Measurements from ENCODE around the gene GSTA2. TPM values are rescaled to one million over a fixed set of nuclear protein-coding genes. Genes with fewer than 3 reads are reported as not detected.
"Not testable (repeated sequence)": the region's sequence is repeated elsewhere in the genome, so short reads cannot be mapped to it uniquely, and the experiment has no call there.

Gene GSTA2
- total RNA-seq, 1 experiment from 2014 or later, result not detected

DNA sequence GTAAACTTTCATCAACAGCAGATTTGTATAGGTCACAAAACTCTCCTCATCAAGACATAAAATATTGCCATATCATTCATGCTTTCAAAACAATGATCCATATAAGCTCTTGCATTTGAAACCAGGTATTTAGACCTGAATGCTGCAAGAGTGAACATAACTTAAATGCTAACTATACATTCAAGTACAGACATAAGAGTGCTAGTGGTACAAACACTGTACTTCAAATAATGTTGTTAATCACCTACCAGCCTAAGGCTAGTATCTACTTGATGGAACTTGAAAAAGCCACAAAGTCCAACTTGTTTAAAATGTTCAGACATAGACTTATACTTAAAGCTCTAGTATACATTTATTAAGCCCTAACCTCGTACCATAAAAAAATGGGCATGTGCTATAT is 16.0 kb upstream of the GSTA2 start:
- Histone ChIP-seq H3K4me3 (ENCODE audit: low read depth in 2 of 2, low read length in 2 of 2) (no peak overlapping the region), H3K36me3 (ENCODE audit: control insufficient read depth, insufficient read depth, low read length) (no peaks in the 10 kb centered on the region), H3K4me1 (ENCODE audit: control insufficient read depth, insufficient read depth, low read length) (no peaks in the 10 kb centered on the region), H3K9me3 (ENCODE audit: control insufficient read depth, insufficient read depth, low read depth, low read length) (no peaks in the 10 kb centered on the region), H3K27ac (ENCODE audit: low read length) (no peak overlapping the region), H3K27me3 (ENCODE audit: control insufficient read depth, insufficient read depth, low read length) (no peaks in the 10 kb centered on the region; the same call in 1 of the 2 replicates)
- ChIA-PET CTCF (no interaction called here), POLR2A (no interaction called here)
- no TSS peak for BruUV-seq (replicated peaks)
- DNase-seq (ENCODE audit: low read depth, low spot score), result no peak
- intact Hi-C loops (cut with micrococcal nuclease; ENCODE audit: unreplicated experiment) (no loop called here), in situ Hi-C loops (cut with HindIII; ENCODE audit: low pct_unique_long_range_greater_than_20kb, low sequenced_read_pairs) (no loop called here)
- TF ChIP-seq POLR2AphosphoS5 (IDR thresholded peaks at IDR 0.05; ENCODE audit: low read depth, low read length) (no peak), SIN3A (IDR thresholded peaks at IDR 0.05; ENCODE audit: borderline replicate concordance, insufficient read depth, low read depth, low read length) (no peak), TCF7L2 (IDR thresholded peaks at IDR 0.05; ENCODE audit: low read depth, low read length) (no peak), REST (IDR thresholded peaks at IDR 0.05; ENCODE audit: insufficient read depth in 1 of 2, low read depth in 2 of 2, low read length in 1 of 2) (no peak)
- TF ChIP-seq, protein P1, sequence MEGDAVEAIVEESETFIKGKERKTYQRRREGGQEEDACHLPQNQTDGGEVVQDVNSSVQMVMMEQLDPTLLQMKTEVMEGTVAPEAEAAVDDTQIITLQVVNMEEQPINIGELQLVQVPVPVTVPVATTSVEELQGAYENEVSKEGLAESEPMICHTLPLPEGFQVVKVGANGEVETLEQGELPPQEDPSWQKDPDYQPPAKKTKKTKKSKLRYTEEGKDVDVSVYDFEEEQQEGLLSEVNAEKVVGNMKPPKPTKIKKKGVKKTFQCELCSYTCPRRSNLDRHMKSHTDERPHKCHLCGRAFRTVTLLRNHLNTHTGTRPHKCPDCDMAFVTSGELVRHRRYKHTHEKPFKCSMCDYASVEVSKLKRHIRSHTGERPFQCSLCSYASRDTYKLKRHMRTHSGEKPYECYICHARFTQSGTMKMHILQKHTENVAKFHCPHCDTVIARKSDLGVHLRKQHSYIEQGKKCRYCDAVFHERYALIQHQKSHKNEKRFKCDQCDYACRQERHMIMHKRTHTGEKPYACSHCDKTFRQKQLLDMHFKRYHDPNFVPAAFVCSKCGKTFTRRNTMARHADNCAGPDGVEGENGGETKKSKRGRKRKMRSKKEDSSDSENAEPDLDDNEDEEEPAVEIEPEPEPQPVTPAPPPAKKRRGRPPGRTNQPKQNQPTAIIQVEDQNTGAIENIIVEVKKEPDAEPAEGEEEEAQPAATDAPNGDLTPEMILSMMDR (IDR thresholded peaks at IDR 0.05), result no peak
- no peak for ATAC-seq

- H3K36me3 ChIP-seq (ENCODE audit: control insufficient read depth, insufficient read depth, low read length); H3K27ac ChIP-seq (ENCODE audit: low read length); ATAC-seq; H3K4me1 ChIP-seq (ENCODE audit: control insufficient read depth, insufficient read depth, low read length); DNase-seq (ENCODE audit: low read depth, low spot score); intact Hi-C loops (cut with micrococcal nuclease; ENCODE audit: unreplicated experiment); H3K27me3 ChIP-seq (ENCODE audit: control insufficient read depth, insufficient read depth, low read length); CTCF ChIA-PET; in situ Hi-C loops (cut with HindIII; ENCODE audit: low pct_unique_long_range_greater_than_20kb, low sequenced_read_pairs); BruUV-seq (replicated peaks); H3K4me3 ChIP-seq (ENCODE audit: low read depth in 2 of 2, low read length in 2 of 2); H3K9me3 ChIP-seq (ENCODE audit: control insufficient read depth, insufficient read depth, low read depth, low read length); POLR2A ChIA-PET: not testable (repeated sequence)
These were observed 13.6 kb upstream of the GSTA2 start for GRCh38 chr6:52776711-52777351.

- in situ Hi-C loops (cut with HindIII; ENCODE audit: low pct_unique_long_range_greater_than_20kb, low sequenced_read_pairs); DNase-seq (ENCODE audit: low read depth, low spot score); POLR2A ChIA-PET; H3K4me1 ChIP-seq (ENCODE audit: control insufficient read depth, insufficient read depth, low read length); H3K9me3 ChIP-seq (ENCODE audit: control insufficient read depth, insufficient read depth, low read depth, low read length); ATAC-seq; H3K27ac ChIP-seq (ENCODE audit: low read length); H3K4me3 ChIP-seq (ENCODE audit: low read depth in 2 of 2, low read length in 2 of 2); intact Hi-C loops (cut with micrococcal nuclease; ENCODE audit: unreplicated experiment); H3K36me3 ChIP-seq (ENCODE audit: control insufficient read depth, insufficient read depth, low read length); H3K27me3 ChIP-seq (ENCODE audit: control insufficient read depth, insufficient read depth, low read length); BruUV-seq (replicated peaks): not testable (repeated sequence)
- CTCF ChIA-PET, result interaction anchor here (0.6 kb wide), 1 partner anchor 299 kb away, joined by 3 read pairs; no protein-coding TSS in a partner anchor
These were observed 6.1 kb upstream of the GSTA2 start for GRCh38 chr6:52769399-52769798.

GRCh38 chr6:52767658-52768057 is 4.4 kb upstream of the GSTA2 start:
- ATAC-seq; in situ Hi-C loops (cut with HindIII; ENCODE audit: low pct_unique_long_range_greater_than_20kb, low sequenced_read_pairs); intact Hi-C loops (cut with micrococcal nuclease; ENCODE audit: unreplicated experiment); H3K4me1 ChIP-seq (ENCODE audit: control insufficient read depth, insufficient read depth, low read length); H3K27me3 ChIP-seq (ENCODE audit: control insufficient read depth, insufficient read depth, low read length); H3K4me3 ChIP-seq (ENCODE audit: low read depth in 2 of 2, low read length in 2 of 2); H3K9me3 ChIP-seq (ENCODE audit: control insufficient read depth, insufficient read depth, low read depth, low read length); H3K36me3 ChIP-seq (ENCODE audit: control insufficient read depth, insufficient read depth, low read length); BruUV-seq (replicated peaks); DNase-seq (ENCODE audit: low read depth, low spot score); CTCF ChIA-PET; H3K27ac ChIP-seq (ENCODE audit: low read length); POLR2A ChIA-PET: not testable (repeated sequence)

DNA sequence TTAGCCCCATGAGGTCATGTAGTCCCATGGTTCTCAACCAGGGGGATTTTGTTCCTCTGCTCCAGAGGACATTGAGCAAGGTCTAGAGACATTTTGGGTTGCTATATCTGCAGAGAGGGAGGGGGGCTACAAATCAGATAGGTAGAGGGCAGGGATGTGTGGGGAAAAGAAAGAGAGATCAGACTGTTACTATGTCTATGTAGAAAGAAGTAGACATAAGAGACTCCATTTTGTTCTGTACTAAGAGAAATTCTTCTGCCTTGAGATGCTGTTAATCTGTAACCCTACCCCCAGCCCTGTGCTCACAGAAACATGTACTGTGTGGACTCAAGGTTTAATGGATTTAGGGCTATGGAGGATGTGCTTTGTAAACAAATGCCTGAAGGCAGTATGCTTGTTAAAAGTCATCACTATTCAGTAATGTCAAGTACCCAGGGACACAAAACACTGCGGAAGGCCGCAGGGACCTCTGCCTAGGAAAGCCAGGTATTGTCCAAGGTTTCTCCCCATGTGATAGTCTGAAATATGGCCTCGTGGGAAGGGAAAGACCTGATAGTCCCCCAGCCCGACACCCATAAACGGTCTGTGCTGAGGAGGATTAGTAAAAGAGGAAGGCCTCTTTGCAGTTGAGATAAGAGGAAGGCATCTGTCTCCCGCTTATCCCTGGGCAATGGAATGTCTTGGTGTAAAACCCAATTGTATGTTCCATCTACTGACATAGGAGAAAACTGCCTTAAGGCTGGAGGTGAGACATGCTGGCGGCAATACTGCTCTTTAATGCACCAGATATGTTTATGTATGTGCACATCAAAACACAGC is 1.4 kb downstream of the GSTA2 start:
- intact Hi-C loops (cut with micrococcal nuclease; ENCODE audit: unreplicated experiment); H3K4me3 ChIP-seq (ENCODE audit: low read depth in 2 of 2, low read length in 2 of 2); H3K27ac ChIP-seq (ENCODE audit: low read length); H3K27me3 ChIP-seq (ENCODE audit: control insufficient read depth, insufficient read depth, low read length); CTCF ChIA-PET; BruUV-seq (replicated peaks); ATAC-seq; H3K36me3 ChIP-seq (ENCODE audit: control insufficient read depth, insufficient read depth, low read length); H3K9me3 ChIP-seq (ENCODE audit: control insufficient read depth, insufficient read depth, low read depth, low read length); POLR2A ChIA-PET; H3K4me1 ChIP-seq (ENCODE audit: control insufficient read depth, insufficient read depth, low read length); in situ Hi-C loops (cut with HindIII; ENCODE audit: low pct_unique_long_range_greater_than_20kb, low sequenced_read_pairs); DNase-seq (ENCODE audit: low read depth, low spot score): not testable (repeated sequence)
